ENCODE results near the gene ENG.

Gene ENG

GRCh38 chr9:127815512-127816361 is 38.7 kb downstream of the ENG start:
- no peak for TF ChIP-seq EZH2phosphoT487 (IDR thresholded peaks at IDR 0.05; ENCODE audit: borderline replicate concordance)
- no peak for TF ChIP-seq CTCF (conservative IDR thresholded peaks at IDR 0.05; ENCODE audit: low read length)
- Histone ChIP-seq H4K20me1 (ENCODE audit: insufficient read depth, low read length, poor library complexity, severe bottlenecking) (no peaks in the 10 kb centered on the region), H3K79me2 (ENCODE audit: insufficient read depth, low read length) (0 out of 2 replicates have a peak, but pooled peaks cover 5% of the 10 kb centered on the region), H3K4me1 (ENCODE audit: insufficient read depth, low read length, poor library complexity, severe bottlenecking) (no peaks in the 10 kb centered on the region), H2AFZ (ENCODE audit: low read length) (no peak overlapping the region), H3K4me3 (ENCODE audit: low read length, poor library complexity, severe bottlenecking) (no peak overlapping the region), H3K36me3 (ENCODE audit: insufficient read depth, low read length) (peaks cover 35% of the 10 kb centered on the region; the same call in 1 of the 2 replicates), H3F3A (ENCODE audit: low read depth) (no peaks in the 10 kb centered on the region), H3K9ac (ENCODE audit: low read depth, low read length, poor library complexity, severe bottlenecking) (no peak overlapping the region), H3K27me3 (ENCODE audit: insufficient read depth, low read length, poor library complexity, severe bottlenecking) (no peaks in the 10 kb centered on the region), H3K4me2 (ENCODE audit: low read depth, low read length, poor library complexity, severe bottlenecking) (no peak overlapping the region), H3K9me2 (replicated peaks; ENCODE audit: low read depth, low read length) (no peaks in the 10 kb centered on the region), H3K9me3 (ENCODE audit: insufficient read depth, low read depth, low read length) (no peaks in the 10 kb centered on the region)

GRCh38 chr9:127814619-127815511 is 39.6 kb downstream of the ENG start:
- Histone ChIP-seq H3K27me3 (ENCODE audit: insufficient read depth, low read length, poor library complexity, severe bottlenecking) (no peaks in the 10 kb centered on the region), H4K20me1 (ENCODE audit: insufficient read depth, low read length, poor library complexity, severe bottlenecking) (no peaks in the 10 kb centered on the region), H3K79me2 (ENCODE audit: insufficient read depth, low read length) (peaks cover 11% of the 10 kb centered on the region; the same call in 1 of the 2 replicates), H3K9me2 (replicated peaks; ENCODE audit: low read depth, low read length) (no peaks in the 10 kb centered on the region), H2AFZ (ENCODE audit: low read length) (no peak overlapping the region), H3K4me1 (ENCODE audit: insufficient read depth, low read length, poor library complexity, severe bottlenecking) (no peaks in the 10 kb centered on the region), H3F3A (ENCODE audit: low read depth) (no peaks in the 10 kb centered on the region), H3K9me3 (ENCODE audit: insufficient read depth, low read depth, low read length) (no peaks in the 10 kb centered on the region), H3K4me3 (ENCODE audit: low read length, poor library complexity, severe bottlenecking) (no peak overlapping the region), H3K36me3 (ENCODE audit: insufficient read depth, low read length) (peaks cover 43% of the 10 kb centered on the region; the same call in 1 of the 2 replicates), H3K4me2 (ENCODE audit: low read depth, low read length, poor library complexity, severe bottlenecking) (no peak overlapping the region), H3K9ac (ENCODE audit: low read depth, low read length, poor library complexity, severe bottlenecking) (no peak overlapping the region)
- TF ChIP-seq CTCF (conservative IDR thresholded peaks at IDR 0.05; ENCODE audit: low read length) (no peak), EZH2phosphoT487 (IDR thresholded peaks at IDR 0.05; ENCODE audit: borderline replicate concordance) (no peak)

GRCh38 chr9:127813686-127814226 is 40.7 kb downstream of the ENG start:
- Histone ChIP-seq H3K36me3 (ENCODE audit: insufficient read depth, low read length) (peaks cover 50% of the 10 kb centered on the region; the same call in 1 of the 2 replicates), H4K20me1 (ENCODE audit: insufficient read depth, low read length, poor library complexity, severe bottlenecking) (peaks cover 3% of the 10 kb centered on the region), H3K4me2 (ENCODE audit: low read depth, low read length, poor library complexity, severe bottlenecking) (no peak overlapping the region), H3K4me3 (ENCODE audit: low read length, poor library complexity, severe bottlenecking) (no peak overlapping the region), H3K79me2 (ENCODE audit: insufficient read depth, low read length) (peaks cover 15% of the 10 kb centered on the region; the same call in 1 of the 2 replicates), H3K27me3 (ENCODE audit: insufficient read depth, low read length, poor library complexity, severe bottlenecking) (no peaks in the 10 kb centered on the region), H2AFZ (ENCODE audit: low read length) (no peak overlapping the region), H3K9me2 (replicated peaks; ENCODE audit: low read depth, low read length) (no peaks in the 10 kb centered on the region), H3K9me3 (ENCODE audit: insufficient read depth, low read depth, low read length) (no peaks in the 10 kb centered on the region), H3K9ac (ENCODE audit: low read depth, low read length, poor library complexity, severe bottlenecking) (no peak overlapping the region), H3K4me1 (ENCODE audit: insufficient read depth, low read length, poor library complexity, severe bottlenecking) (no peaks in the 10 kb centered on the region), H3F3A (ENCODE audit: low read depth) (no peaks in the 10 kb centered on the region)
- TF ChIP-seq CTCF (conservative IDR thresholded peaks at IDR 0.05; ENCODE audit: low read length), result no peak
- TF ChIP-seq EZH2phosphoT487 (IDR thresholded peaks at IDR 0.05; ENCODE audit: borderline replicate concordance), result no peak

Data from Loucy (cell line).